OCI-LY3 (cell line): Measurements from ENCODE around the gene SLC39A5.
"Not testable (repeated sequence)": the region's sequence is repeated elsewhere in the genome, so short reads cannot be mapped to it uniquely, and the experiment has no call there.

Experiments
- H2AFZ ChIP-seq: fragments of 200-600, 300-600 bp; shearing (Covaris generic); 2 replicates; pipeline ENCODE4 v1.6.0; 2014; ENCODE audit warnings: antibody characterized with exemption, low read depth, low read length
- H3K27ac ChIP-seq: fragments of 200-600, 300-600 bp; sonication (generic); 2 replicates; pipeline ENCODE4 v1.5.1; 2014; ENCODE audit warnings: mild to moderate bottlenecking, low read length, moderate library complexity, mixed read lengths
- H3K27me3 ChIP-seq: fragments of 200-600, 300-600 bp; sonication (generic); 2 replicates; pipeline ENCODE4 v1.6.1; 2014; ENCODE audit warnings: low read depth, low read length, mixed read lengths
- H3K36me3 ChIP-seq: fragments of 200-600, 300-600 bp; sonication (generic); replicated peaks from 2 replicates; pipeline ENCODE3; 2014; ENCODE audit warnings: low read depth, low read length, mixed read lengths
- H3K4me1 ChIP-seq: fragments of 300-600, 200-600 bp; sonication (generic); 2 replicates; pipeline ENCODE4 v1.6.1; 2014; ENCODE audit warnings: low read length, mixed read lengths
- H3K4me2 ChIP-seq: fragments of 200-600, 300-600 bp; sonication (generic); 2 replicates; pipeline ENCODE4 v1.6.1; 2014; ENCODE audit warnings: low read length, mixed read lengths
- H3K4me3 ChIP-seq: fragments of 300-600, 200-600 bp; sonication (generic); 2 replicates; pipeline ENCODE4 v1.5.1; 2014; ENCODE audit warnings: antibody characterized with exemption, mild to moderate bottlenecking, low read length, moderate library complexity
- H3K79me2 ChIP-seq: fragments of 300-600, 200-600 bp; shearing (Covaris generic); 2 replicates; pipeline ENCODE4 v1.6.1; 2014; ENCODE audit warnings: mild to moderate bottlenecking, low read length, mixed read lengths
- H3K9ac ChIP-seq: fragments of 300-600, 200-600 bp; shearing (Covaris generic); 2 replicates; pipeline ENCODE4 v1.6.0; 2014; ENCODE audit warnings: mild to moderate bottlenecking, low read length, moderate library complexity
- H3K9me3 ChIP-seq: fragments of 200-600, 300-600 bp; shearing (Covaris generic); 2 replicates; pipeline ENCODE4 v1.6.1; 2014; ENCODE audit warnings: low read length, mixed read lengths; ENCODE audit not compliant: insufficient read depth
- H4K20me1 ChIP-seq: fragments of 200-600, 300-600 bp; sonication (generic); 2 replicates; pipeline ENCODE4 v1.6.1; 2016; ENCODE audit warnings: low read length, mixed read lengths; ENCODE audit not compliant: insufficient read depth
- EZH2phosphoT487 ChIP-seq: fragments of 200-600 bp; shearing (Covaris generic); IDR thresholded peaks from 2 replicates; pipeline ENCODE4 v1.6.1; 2018; ENCODE audit warnings: antibody characterized with exemption, mixed run types, low read depth
- TF ChIP-seq, protein P1 (sequence below): fragments of 200-600, 300-600 bp; sonication (generic); IDR thresholded peaks from 2 replicates; pipeline ENCODE4 v1.5.1; 2014; ENCODE audit warnings: antibody characterized with exemption, low read length, low read depth

SLC39A5 gene

DNA sequence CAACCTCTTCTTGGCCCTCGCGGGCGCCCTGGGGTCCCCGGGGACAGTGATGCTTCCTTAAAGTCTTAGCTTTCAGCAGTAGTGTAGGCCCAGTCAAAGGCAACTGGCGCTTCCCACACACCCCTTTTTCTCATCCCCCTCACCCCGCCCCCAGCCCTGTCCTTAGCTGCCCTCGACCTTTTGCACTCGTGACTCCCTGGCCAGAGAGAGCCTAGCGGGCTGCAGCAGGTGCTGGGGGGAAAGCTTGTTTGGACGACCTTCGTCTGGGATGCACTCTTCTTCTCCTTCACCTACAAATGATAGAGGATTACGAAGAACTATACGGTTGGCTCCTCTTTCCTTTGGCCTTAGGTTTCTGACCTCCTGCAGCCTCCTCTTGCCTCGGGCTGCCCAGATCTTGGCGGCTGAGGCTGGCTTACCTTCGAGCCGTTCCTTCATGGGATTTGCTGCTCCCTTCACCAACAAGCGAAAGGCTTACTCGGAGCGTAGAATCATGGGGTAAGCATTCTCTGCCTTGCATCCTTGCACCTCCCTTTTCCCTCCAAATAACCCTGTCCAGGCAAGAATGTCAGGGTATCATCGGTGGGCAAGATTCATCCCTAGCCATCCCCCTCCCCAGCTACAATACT is 37.7 kb downstream of the SLC39A5 start:
- peak overlapping the region; percentile 65 for H3K9ac ChIP-seq
- H3K4me2 ChIP-seq: peak overlapping the region; percentile 67
- no peak for TF ChIP-seq EZH2phosphoT487
- TF ChIP-seq, protein P1, sequence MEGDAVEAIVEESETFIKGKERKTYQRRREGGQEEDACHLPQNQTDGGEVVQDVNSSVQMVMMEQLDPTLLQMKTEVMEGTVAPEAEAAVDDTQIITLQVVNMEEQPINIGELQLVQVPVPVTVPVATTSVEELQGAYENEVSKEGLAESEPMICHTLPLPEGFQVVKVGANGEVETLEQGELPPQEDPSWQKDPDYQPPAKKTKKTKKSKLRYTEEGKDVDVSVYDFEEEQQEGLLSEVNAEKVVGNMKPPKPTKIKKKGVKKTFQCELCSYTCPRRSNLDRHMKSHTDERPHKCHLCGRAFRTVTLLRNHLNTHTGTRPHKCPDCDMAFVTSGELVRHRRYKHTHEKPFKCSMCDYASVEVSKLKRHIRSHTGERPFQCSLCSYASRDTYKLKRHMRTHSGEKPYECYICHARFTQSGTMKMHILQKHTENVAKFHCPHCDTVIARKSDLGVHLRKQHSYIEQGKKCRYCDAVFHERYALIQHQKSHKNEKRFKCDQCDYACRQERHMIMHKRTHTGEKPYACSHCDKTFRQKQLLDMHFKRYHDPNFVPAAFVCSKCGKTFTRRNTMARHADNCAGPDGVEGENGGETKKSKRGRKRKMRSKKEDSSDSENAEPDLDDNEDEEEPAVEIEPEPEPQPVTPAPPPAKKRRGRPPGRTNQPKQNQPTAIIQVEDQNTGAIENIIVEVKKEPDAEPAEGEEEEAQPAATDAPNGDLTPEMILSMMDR: no peak
- no peaks in the 10 kb centered on the region; the same call in 1 of the 2 replicates for H4K20me1 ChIP-seq
- no peaks in the 10 kb centered on the region for H3K79me2 ChIP-seq
- no peak overlapping the region for H3K27ac ChIP-seq
- H3K4me3 ChIP-seq: peak overlapping the region; percentile 83
- H3K36me3 ChIP-seq: peaks cover 14% of the 10 kb centered on the region
- no peaks in the 10 kb centered on the region for H3K27me3 ChIP-seq
- peak overlapping the region; percentile 78 for H2AFZ ChIP-seq
- peaks cover 5% of the 10 kb centered on the region; the same call in 1 of the 2 replicates for H3K4me1 ChIP-seq
- H3K9me3 ChIP-seq: no peaks in the 10 kb centered on the region

DNA sequence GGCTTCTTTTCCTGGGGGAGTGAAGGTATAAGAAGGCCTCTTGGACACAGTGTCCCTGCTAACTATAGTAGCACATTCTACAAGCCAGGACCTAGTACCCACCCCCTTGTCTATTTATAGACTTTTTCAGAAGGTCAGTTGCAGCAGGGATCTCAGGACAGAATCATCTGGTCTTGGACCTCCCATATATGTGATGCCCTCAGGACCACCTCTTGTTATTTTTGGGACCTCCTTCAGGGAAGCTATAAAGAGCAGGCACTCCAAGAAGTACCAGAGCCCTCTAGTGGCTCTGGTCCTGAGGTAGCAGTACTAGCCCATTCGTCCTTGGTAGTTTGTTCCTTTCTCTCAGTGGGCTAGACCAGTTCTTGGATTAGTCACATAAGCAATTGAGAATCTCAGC is 41.2 kb downstream of the SLC39A5 start:
- Histone ChIP-seq H4K20me1 (no peaks in the 10 kb centered on the region; the same call in 1 of the 2 replicates), H3K9ac (no peak overlapping the region), H3K9me3 (no peaks in the 10 kb centered on the region), H3K79me2 (no peaks in the 10 kb centered on the region), H3K27ac (no peak overlapping the region), H3K4me1 (peaks cover 5% of the 10 kb centered on the region; the same call in 1 of the 2 replicates), H3K27me3 (no peaks in the 10 kb centered on the region), H3K4me2 (no peak overlapping the region), H3K4me3 (no peak overlapping the region), H3K36me3 (peaks cover 33% of the 10 kb centered on the region), H2AFZ (no peak overlapping the region)
- no peak for TF ChIP-seq EZH2phosphoT487
- TF ChIP-seq, protein P1: peak; percentile 60

DNA sequence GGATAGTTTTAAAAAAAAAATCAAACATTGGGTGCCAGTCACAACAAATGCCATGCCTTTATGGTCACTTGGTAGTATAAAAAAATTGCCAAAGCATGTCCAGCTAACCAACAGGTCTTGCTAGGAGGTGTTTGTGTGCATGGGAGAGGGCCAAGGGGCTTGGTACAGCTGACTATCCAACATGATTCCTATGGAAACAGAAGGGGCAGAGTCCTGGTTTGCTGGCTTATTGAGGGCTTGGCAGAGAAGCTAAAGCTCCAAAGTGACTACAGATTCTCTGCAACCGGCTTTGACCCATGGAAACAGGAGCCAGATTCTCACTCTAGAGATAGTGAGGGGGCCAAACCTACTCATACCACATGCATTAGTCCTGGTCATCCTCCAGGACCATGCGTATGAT is 42.6 kb downstream of the SLC39A5 start:
- H3K36me3 ChIP-seq: peaks cover 36% of the 10 kb centered on the region
- H3K9me3 ChIP-seq: not testable (repeated sequence)

DNA sequence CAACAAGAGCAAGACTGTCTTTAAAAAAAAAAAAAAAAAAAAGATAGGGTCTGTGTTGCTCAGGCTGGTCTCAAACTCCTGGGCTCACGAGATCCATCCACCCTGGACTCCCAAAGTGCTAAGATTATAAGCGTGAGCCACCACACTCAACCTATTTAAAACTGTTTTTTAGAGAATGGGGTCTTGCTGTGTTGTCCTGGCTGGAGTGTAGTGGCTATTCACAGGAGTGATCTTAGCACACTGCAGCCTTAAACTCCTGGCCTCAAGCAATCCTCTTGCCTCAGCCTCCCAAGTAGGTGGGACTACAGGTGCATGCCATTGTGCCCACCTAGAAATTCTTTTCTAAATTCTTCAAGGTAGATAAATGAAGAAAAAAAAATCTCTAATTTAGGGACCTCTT is 44.4 kb downstream of the SLC39A5 start:
- TF ChIP-seq, protein P1: no peak
- TF ChIP-seq EZH2phosphoT487: no peak
- Histone ChIP-seq H3K27me3 (no peaks in the 10 kb centered on the region), H3K9me3 (no peaks in the 10 kb centered on the region), H3K27ac (no peak overlapping the region), H3K4me3 (no peak overlapping the region), H4K20me1 (no peaks in the 10 kb centered on the region; the same call in 1 of the 2 replicates), H3K4me2 (no peak overlapping the region), H3K4me1 (no peaks in the 10 kb centered on the region), H3K9ac (no peak overlapping the region), H2AFZ (no peak overlapping the region), H3K79me2 (no peaks in the 10 kb centered on the region), H3K36me3 (peaks cover 37% of the 10 kb centered on the region)

More for the DNA sequence above, 42.6 kb downstream of the SLC39A5 start:
- H3K4me1 ChIP-seq, H3K27me3 ChIP-seq, H3K4me2 ChIP-seq, H3K79me2 ChIP-seq, H4K20me1 ChIP-seq, H3K4me3 ChIP-seq, H3K9ac ChIP-seq, H2AFZ ChIP-seq, H3K27ac ChIP-seq: not testable (repeated sequence)
